ENCODE data around the gene MYH7B. TPM values are rescaled to one million over a fixed set of nuclear protein-coding genes. Genes with fewer than 3 reads are reported as not detected.

The MYH7B gene
- total RNA-seq, 1 experiment from 2014 or later: 1.0 TPM

GRCh38 chr20:34954904-34955230 lies 801 bp upstream of the MYH7B start:
- no TSS peak for BruUV-seq (replicated peaks)
- intact Hi-C loops (cut with micrococcal nuclease; ENCODE audit: unreplicated experiment): loop anchor here (1.0 to 5.0 kb wide), 3 partner anchors 48 to 123 kb away; partner anchors contain the start of gene ACSS2

GRCh38 chr20:34956041-34956458 lies 382 bp downstream of the MYH7B start:
- H3K4me3 ChIP-seq: peak overlapping the region; percentile 69
- intact Hi-C loops (cut with micrococcal nuclease; ENCODE audit: unreplicated experiment): loop anchor here (5.0 kb wide), 1 partner anchor 124 kb away; no protein-coding TSS in a partner anchor
- CTCF ChIA-PET: interaction anchor here (0.5 to 1.5 kb wide), 7 partner anchors 15 to 307 kb away, joined by 3 to 20 read pairs (median 4); partner anchors contain the start of gene GGT7

More at GRCh38 chr20:34954904-34955230, 801 bp upstream of the MYH7B start:
- H3K27me3 ChIP-seq (ENCODE audit: insufficient read depth, low read depth): no peaks in the 10 kb centered on the region
- peak overlapping the region; percentile 69 for H3K4me3 ChIP-seq
- H3K36me3 ChIP-seq (ENCODE audit: low read depth): peaks cover 7% of the 10 kb centered on the region
- H3K27ac ChIP-seq: peak overlapping the region; percentile 87
- CTCF ChIA-PET: interaction anchor here (1.4 kb wide), 1 partner anchor 78 kb away, joined by 3 read pairs; no protein-coding TSS in a partner anchor
- POLR2A ChIA-PET (ENCODE audit: unreplicated experiment): interaction anchor here (0.5 to 0.7 kb wide), 3 partner anchors 28 to 131 kb away, joined by 3 to 4 read pairs (median 4); no protein-coding TSS in a partner anchor
- H3F3A ChIP-seq (ENCODE audit: insufficient read depth, low read depth): peaks cover 19% of the 10 kb centered on the region
- H3K4me2 ChIP-seq: peak overlapping the region; percentile 100
- peak overlapping the region; percentile 80 for H2AFZ ChIP-seq
- peaks cover 25% of the 10 kb centered on the region for H3K79me2 ChIP-seq (ENCODE audit: low read depth)
- no peaks in the 10 kb centered on the region for H3K9me3 ChIP-seq (ENCODE audit: insufficient read depth, low read depth)
- no peaks in the 10 kb centered on the region for H3K9me2 ChIP-seq (ENCODE audit: insufficient read depth)
- TF ChIP-seq EZH2 (IDR thresholded peaks at IDR 0.05; ENCODE audit: low read depth) (no peak), CTCF (conservative IDR thresholded peaks at IDR 0.05) (no peak)
- no peaks in the 10 kb centered on the region for H4K20me1 ChIP-seq (ENCODE audit: insufficient read depth)
- peaks cover 44% of the 10 kb centered on the region for H3K4me1 ChIP-seq (replicated peaks; ENCODE audit: insufficient read depth)
- DNase-seq: no peak

More at GRCh38 chr20:34956041-34956458, 382 bp downstream of the MYH7B start:
- TF ChIP-seq CTCF (conservative IDR thresholded peaks at IDR 0.05): peak; percentile 13; the same call in 1 of the 2 replicates
- TF ChIP-seq EZH2 (IDR thresholded peaks at IDR 0.05; ENCODE audit: low read depth): no peak
- H3K4me1 ChIP-seq (replicated peaks; ENCODE audit: insufficient read depth): peaks cover 34% of the 10 kb centered on the region
- no peak for DNase-seq
- H3K9me3 ChIP-seq (ENCODE audit: insufficient read depth, low read depth): no peaks in the 10 kb centered on the region
- H3K4me2 ChIP-seq: peak overlapping the region; percentile 100
- H4K20me1 ChIP-seq (ENCODE audit: insufficient read depth): no peaks in the 10 kb centered on the region
- no peaks in the 10 kb centered on the region for H3K27me3 ChIP-seq (ENCODE audit: insufficient read depth, low read depth)
- H3K27ac ChIP-seq: no peak overlapping the region
- no peaks in the 10 kb centered on the region for H3K9me2 ChIP-seq (ENCODE audit: insufficient read depth)
- TSS peak; percentile 88 for BruUV-seq (replicated peaks)
- H2AFZ ChIP-seq: peak overlapping the region; percentile 80
- peaks cover 19% of the 10 kb centered on the region for H3F3A ChIP-seq (ENCODE audit: insufficient read depth, low read depth)
- POLR2A ChIA-PET (ENCODE audit: unreplicated experiment): interaction anchor here (0.5 to 1.2 kb wide), 6 partner anchors 12 to 204 kb away, joined by 3 to 17 read pairs (median 6); partner anchors contain the start of gene ACSS2
- no peaks in the 10 kb centered on the region for H3K36me3 ChIP-seq (ENCODE audit: low read depth)
- peaks cover 25% of the 10 kb centered on the region for H3K79me2 ChIP-seq (ENCODE audit: low read depth)
